ENCODE measurements around the gene UCK2.

UCK2 gene

GRCh38 chr1:165833358-165833757 lies 5.9 kb downstream of the UCK2 start:
- no peak for DNase-seq

GRCh38 chr1:165834229-165834628 lies 6.8 kb downstream of the UCK2 start:
- no peak for DNase-seq

- DNase-seq, result no peak
Measured at GRCh38 chr1:165834881-165835280, 7.5 kb downstream of the UCK2 start.

GRCh38 chr1:165836664-165837482 lies 9.5 kb downstream of the UCK2 start:
- no peak for DNase-seq

- DNase-seq, result no peak
Measured at GRCh38 chr1:165837838-165838364, 10.5 kb downstream of the UCK2 start.

GRCh38 chr1:165840423-165840822 lies 13.0 kb downstream of the UCK2 start:
- DNase-seq, result no peak

- DNase-seq, result no peak
Measured at GRCh38 chr1:165841582-165842017, 14.2 kb downstream of the UCK2 start.

- DNase-seq, result no peak
Measured at GRCh38 chr1:165842023-165842670, 14.7 kb downstream of the UCK2 start.

- DNase-seq, result no peak
Measured at GRCh38 chr1:165842671-165843129, 15.3 kb downstream of the UCK2 start.

GRCh38 chr1:165843304-165843703 lies 15.9 kb downstream of the UCK2 start:
- no peak for DNase-seq

GRCh38 chr1:165844114-165844798 lies 16.8 kb downstream of the UCK2 start:
- DNase-seq, result no peak

GRCh38 chr1:165844933-165845332 lies 17.5 kb downstream of the UCK2 start:
- DNase-seq, result no peak

GRCh38 chr1:165845569-165845968 lies 18.2 kb downstream of the UCK2 start:
- no peak for DNase-seq

- DNase-seq, result no peak
Measured at GRCh38 chr1:165845992-165846748, 18.8 kb downstream of the UCK2 start.

GRCh38 chr1:165847486-165847885 lies 20.1 kb downstream of the UCK2 start:
- DNase-seq, result no peak

GRCh38 chr1:165849353-165850133 lies 22.1 kb downstream of the UCK2 start:
- DNase-seq, result no peak

GRCh38 chr1:165851034-165851658 lies 23.7 kb downstream of the UCK2 start:
- DNase-seq, result no peak

- no peak for DNase-seq
Measured at GRCh38 chr1:165852871-165853270, 25.5 kb downstream of the UCK2 start.

GRCh38 chr1:165853528-165854075 lies 26.2 kb downstream of the UCK2 start:
- no peak for DNase-seq

GRCh38 chr1:165854101-165854845 lies 26.9 kb downstream of the UCK2 start:
- DNase-seq, result no peak
